Suprapubic skin (tissue), 3 donors: ENCODE data around the gene ZNF280A.

Experiments
- EP300 ChIP-seq: sonication (generic); formaldehyde crosslinking; IDR thresholded peaks from one replicate; pipeline ENCODE4 v1.6.1; 2017; ENCODE audit warnings: antibody characterized with exemption
- POLR2A ChIP-seq, 2 donors: fragments of 450-650 bp; IDR thresholded peaks; one replicate each; pipeline ENCODE4 v1.6.1; 2017; ENCODE audit warnings: antibody characterized with exemption in 2 of 2, mild to moderate bottlenecking in 2 of 2, moderate library complexity in 2 of 2
- TF ChIP-seq, protein P1 (sequence below), 2 donors: fragments of 200-600 bp in 1 of 2; fragments of 450-650 bp in 1 of 2; sonication (generic) in 1 of 2; IDR thresholded peaks; one replicate each; pipeline ENCODE4 v1.5.1; 2016 to 2019; ENCODE audit warnings: antibody characterized with exemption in 2 of 2, mild to moderate bottlenecking in 1 of 2, moderate library complexity in 1 of 2

- TF ChIP-seq, protein P1, sequence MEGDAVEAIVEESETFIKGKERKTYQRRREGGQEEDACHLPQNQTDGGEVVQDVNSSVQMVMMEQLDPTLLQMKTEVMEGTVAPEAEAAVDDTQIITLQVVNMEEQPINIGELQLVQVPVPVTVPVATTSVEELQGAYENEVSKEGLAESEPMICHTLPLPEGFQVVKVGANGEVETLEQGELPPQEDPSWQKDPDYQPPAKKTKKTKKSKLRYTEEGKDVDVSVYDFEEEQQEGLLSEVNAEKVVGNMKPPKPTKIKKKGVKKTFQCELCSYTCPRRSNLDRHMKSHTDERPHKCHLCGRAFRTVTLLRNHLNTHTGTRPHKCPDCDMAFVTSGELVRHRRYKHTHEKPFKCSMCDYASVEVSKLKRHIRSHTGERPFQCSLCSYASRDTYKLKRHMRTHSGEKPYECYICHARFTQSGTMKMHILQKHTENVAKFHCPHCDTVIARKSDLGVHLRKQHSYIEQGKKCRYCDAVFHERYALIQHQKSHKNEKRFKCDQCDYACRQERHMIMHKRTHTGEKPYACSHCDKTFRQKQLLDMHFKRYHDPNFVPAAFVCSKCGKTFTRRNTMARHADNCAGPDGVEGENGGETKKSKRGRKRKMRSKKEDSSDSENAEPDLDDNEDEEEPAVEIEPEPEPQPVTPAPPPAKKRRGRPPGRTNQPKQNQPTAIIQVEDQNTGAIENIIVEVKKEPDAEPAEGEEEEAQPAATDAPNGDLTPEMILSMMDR (IDR thresholded peaks at IDR 0.05) = no peak
- TF ChIP-seq EP300 (no peak), POLR2A (IDR thresholded peaks at IDR 0.05) (no peak)
Measured at GRCh38 chr22:22464541-22465054, 55.5 kb downstream of the ZNF280A start.
